K562 (cell line): ENCODE data around the gene GPR25.

Experiments
- EZH2 ChIP-seq: IDR thresholded peaks from 2 replicates; pipeline ENCODE4 v1.6.1; 2012; ENCODE audit warnings: low read depth, mild to moderate bottlenecking, inconsistent platforms, low read length, borderline replicate concordance
- KLF13 ChIP-seq: fragments of 450-650 bp; IDR thresholded peaks from 2 replicates; pipeline ENCODE4 v1.6.1; 2016; ENCODE audit warnings: missing genetic modification characterization, low read depth, mild to moderate bottlenecking, missing compliant biosample characterization, moderate library complexity, borderline replicate concordance
- RBBP5 ChIP-seq: fragments of 200-600 bp; sonication (generic); IDR thresholded peaks from 2 replicates; pipeline ENCODE4 v1.6.1; 2012; ENCODE audit warnings: borderline replicate concordance, mild to moderate bottlenecking, low read length, control low read depth, inconsistent platforms; ENCODE audit not compliant: insufficient read depth, poor library complexity, severe bottlenecking
- SIN3A ChIP-seq, 2 experiments: fragments of 150-350 bp in 1 of 2; IDR thresholded peaks; 2 replicates each; pipeline ENCODE4 v1.6.1; 2011 to 2016; ENCODE audit warnings: borderline replicate concordance in 2 of 2, low read depth in 2 of 2, low read length in 2 of 2, mild to moderate bottlenecking in 2 of 2, moderate library complexity in 2 of 2; ENCODE audit not compliant: control insufficient read depth in 1 of 2
- SPI1 ChIP-seq: IDR thresholded peaks from 2 replicates; pipeline ENCODE4 v1.6.1; 2011; ENCODE audit warnings: low read depth, low read length, control low read depth, borderline replicate concordance
- TEAD1 ChIP-seq, 2 experiments: fragments of 450-650 bp in 1 of 2; sonication (generic) in 1 of 2; formaldehyde crosslinking; IDR thresholded peaks; 2 replicates each; pipeline versions ENCODE4 v1.4.0 to v1.8.0; 2020 to 2022; ENCODE audit warnings: mild to moderate bottlenecking in 2 of 2, missing genetic modification reagents in 1 of 2
- ZNF274 ChIP-seq: IDR thresholded peaks from 2 replicates; pipeline ENCODE4 v1.6.1; 2011; ENCODE audit warnings: low read depth, mild to moderate bottlenecking, low read length, moderate library complexity, borderline replicate concordance
- TF ChIP-seq, protein P1 (sequence below), 3 experiments: IDR thresholded peaks in 2 of 3; conservative IDR thresholded peaks in 1 of 3; 2 replicates each; pipeline ENCODE4 v1.5.1; 2011 to 2012; ENCODE audit warnings: low read length in 3 of 3, mild to moderate bottlenecking in 3 of 3, control low read depth in 2 of 3, improper control_type of control experiment in 1 of 3, inconsistent platforms in 1 of 3, low read depth in 1 of 3, mixed read lengths in 1 of 3, moderate library complexity in 1 of 3; ENCODE audit not compliant: insufficient read depth in 2 of 3

DNA sequence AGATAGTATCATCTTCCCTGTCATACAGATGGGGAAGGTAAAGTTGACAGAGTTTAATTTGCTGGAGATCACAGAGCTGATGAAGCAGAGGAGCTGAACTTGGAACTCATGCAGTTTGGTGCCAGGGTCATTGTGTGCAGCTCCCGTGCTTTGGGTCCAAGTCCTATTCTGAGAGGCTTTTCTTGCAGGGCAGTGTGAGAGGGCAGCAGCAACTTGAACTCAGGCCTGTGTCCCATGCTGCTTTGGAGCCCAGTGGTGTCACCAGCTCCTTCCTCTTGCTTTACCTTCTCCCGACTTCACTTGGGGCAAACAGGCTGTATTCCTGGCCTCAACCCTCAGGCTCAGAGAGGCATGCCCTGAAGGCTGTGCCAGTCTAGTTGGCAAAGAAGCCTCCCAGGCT, 46.6 kb downstream of the GPR25 start:
- TF ChIP-seq, protein P1, sequence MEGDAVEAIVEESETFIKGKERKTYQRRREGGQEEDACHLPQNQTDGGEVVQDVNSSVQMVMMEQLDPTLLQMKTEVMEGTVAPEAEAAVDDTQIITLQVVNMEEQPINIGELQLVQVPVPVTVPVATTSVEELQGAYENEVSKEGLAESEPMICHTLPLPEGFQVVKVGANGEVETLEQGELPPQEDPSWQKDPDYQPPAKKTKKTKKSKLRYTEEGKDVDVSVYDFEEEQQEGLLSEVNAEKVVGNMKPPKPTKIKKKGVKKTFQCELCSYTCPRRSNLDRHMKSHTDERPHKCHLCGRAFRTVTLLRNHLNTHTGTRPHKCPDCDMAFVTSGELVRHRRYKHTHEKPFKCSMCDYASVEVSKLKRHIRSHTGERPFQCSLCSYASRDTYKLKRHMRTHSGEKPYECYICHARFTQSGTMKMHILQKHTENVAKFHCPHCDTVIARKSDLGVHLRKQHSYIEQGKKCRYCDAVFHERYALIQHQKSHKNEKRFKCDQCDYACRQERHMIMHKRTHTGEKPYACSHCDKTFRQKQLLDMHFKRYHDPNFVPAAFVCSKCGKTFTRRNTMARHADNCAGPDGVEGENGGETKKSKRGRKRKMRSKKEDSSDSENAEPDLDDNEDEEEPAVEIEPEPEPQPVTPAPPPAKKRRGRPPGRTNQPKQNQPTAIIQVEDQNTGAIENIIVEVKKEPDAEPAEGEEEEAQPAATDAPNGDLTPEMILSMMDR (IDR thresholded peaks at IDR 0.05 in 2 of 3, conservative IDR thresholded peaks at IDR 0.05 in 1 of 3; ENCODE audit: insufficient read depth in 2 of 3, low read depth in 1 of 3, low read length in 3 of 3) = no peak
- TF ChIP-seq RBBP5 (no peak), SPI1 (no peak), TEAD1 (CRISPR knock-in tag; IDR thresholded peaks at IDR 0.05) (no peak), EZH2 (no peak), SIN3A (IDR thresholded peaks at IDR 0.05; ENCODE audit: borderline replicate concordance in 2 of 2, control insufficient read depth in 1 of 2, low read depth in 2 of 2, low read length in 2 of 2) (no peak), ZNF274 (no peak), KLF13 (no peak)
